ENCODE results near the gene GPC4.

DNA sequence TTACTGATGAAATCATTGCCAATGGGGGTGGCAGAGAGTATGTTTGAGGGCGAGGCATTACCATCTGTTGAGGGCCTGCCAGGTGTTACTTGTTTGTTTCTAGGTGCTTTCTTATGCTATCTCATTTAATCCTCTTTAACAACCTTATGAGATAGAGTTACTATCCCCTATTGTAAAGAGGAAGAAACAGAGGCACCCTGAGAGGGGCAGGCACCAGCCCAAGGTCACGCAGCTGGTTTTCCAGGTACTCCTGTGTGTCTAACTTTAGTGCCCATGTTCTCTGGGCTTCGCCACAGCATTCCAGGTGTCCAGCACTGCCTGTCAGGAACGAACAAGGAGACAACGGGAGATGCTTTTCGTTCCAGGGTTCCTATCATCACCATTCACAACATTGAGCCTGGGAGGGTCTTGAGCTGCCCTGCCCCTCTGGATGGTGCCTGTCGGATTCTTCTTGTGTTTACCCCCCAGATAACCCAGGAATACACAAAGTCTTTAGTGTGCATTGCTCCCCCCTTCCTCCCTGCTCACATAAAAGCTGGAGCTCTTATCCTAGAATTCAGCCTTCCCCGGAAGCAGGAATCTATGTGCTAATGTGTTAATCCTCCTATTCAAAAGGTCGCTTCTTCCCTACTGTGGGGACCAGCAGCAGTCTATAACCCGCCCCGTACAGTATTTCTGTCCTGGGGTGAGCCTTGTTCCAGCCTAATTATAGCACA lies 24.9 kb upstream of the GPC4 start:
- TF ChIP-seq ESRRG (CRISPR knock-in tag; IDR thresholded peaks at IDR 0.05), result no peak
- no peak for TF ChIP-seq ISL1 (CRISPR knock-in tag; IDR thresholded peaks at IDR 0.05)
- no peak for TF ChIP-seq ZNF70 (CRISPR knock-in tag; IDR thresholded peaks at IDR 0.05)
- no peak for TF ChIP-seq ZNF565 (CRISPR knock-in tag; conservative IDR thresholded peaks at IDR 0.05; ENCODE audit: low read depth)
- TF ChIP-seq, protein P1, sequence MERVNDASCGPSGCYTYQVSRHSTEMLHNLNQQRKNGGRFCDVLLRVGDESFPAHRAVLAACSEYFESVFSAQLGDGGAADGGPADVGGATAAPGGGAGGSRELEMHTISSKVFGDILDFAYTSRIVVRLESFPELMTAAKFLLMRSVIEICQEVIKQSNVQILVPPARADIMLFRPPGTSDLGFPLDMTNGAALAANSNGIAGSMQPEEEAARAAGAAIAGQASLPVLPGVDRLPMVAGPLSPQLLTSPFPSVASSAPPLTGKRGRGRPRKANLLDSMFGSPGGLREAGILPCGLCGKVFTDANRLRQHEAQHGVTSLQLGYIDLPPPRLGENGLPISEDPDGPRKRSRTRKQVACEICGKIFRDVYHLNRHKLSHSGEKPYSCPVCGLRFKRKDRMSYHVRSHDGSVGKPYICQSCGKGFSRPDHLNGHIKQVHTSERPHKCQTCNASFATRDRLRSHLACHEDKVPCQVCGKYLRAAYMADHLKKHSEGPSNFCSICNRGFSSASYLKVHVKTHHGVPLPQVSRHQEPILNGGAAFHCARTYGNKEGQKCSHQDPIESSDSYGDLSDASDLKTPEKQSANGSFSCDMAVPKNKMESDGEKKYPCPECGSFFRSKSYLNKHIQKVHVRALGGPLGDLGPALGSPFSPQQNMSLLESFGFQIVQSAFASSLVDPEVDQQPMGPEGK (CRISPR knock-in tag; IDR thresholded peaks at IDR 0.05; ENCODE audit: borderline replicate concordance), result no peak
